Smooth muscle cell (in vitro differentiated cells): Measurements from ENCODE around the gene PRKCE. TPM values are rescaled to one million over a fixed set of nuclear protein-coding genes. Genes with fewer than 3 reads are reported as not detected.

Source experiments
- DNase-seq: peaks from one replicate; lab custom pipeline; 2025; ENCODE audit not compliant: unreplicated experiment; lab: John Stamatoyannopoulos, UW
- H2AFZ ChIP-seq: fragments of 200-600 bp; sonication (generic); 2 replicates; pipeline ENCODE4 v1.6.0; 2016; ENCODE audit warnings: antibody characterized with exemption, low read depth, mild to moderate bottlenecking
- H3F3A ChIP-seq: fragments of 200-600 bp; sonication (generic); 2 replicates; pipeline ENCODE4 v1.6.0; 2017; ENCODE audit warnings: antibody characterized with exemption, low read depth
- H3K27ac ChIP-seq: fragments of 200-600 bp; sonication (generic); 2 replicates; pipeline ENCODE4 v1.5.1; 2016; ENCODE audit warnings: low read depth, mild to moderate bottlenecking
- H3K27me3 ChIP-seq: fragments of 200-600 bp; sonication (generic); 2 replicates; pipeline ENCODE4 v1.6.1; 2016; ENCODE audit warnings: low read depth, mild to moderate bottlenecking
- H3K36me3 ChIP-seq: fragments of 200-600 bp; sonication (generic); 2 replicates; pipeline ENCODE4 v1.5.1; 2016; ENCODE audit warnings: low read depth
- H3K4me1 ChIP-seq: fragments of 200-600 bp; sonication (generic); 2 replicates; pipeline ENCODE4 v1.5.1; 2016; ENCODE audit warnings: low read depth
- H3K4me2 ChIP-seq: fragments of 200-600 bp; sonication (generic); 2 replicates; pipeline ENCODE4 v1.6.0; 2016; ENCODE audit warnings: mild to moderate bottlenecking
- H3K4me3 ChIP-seq: fragments of 200-600 bp; sonication (generic); 2 replicates; pipeline ENCODE4 v1.5.1; 2016; ENCODE audit warnings: mild to moderate bottlenecking
- H3K79me2 ChIP-seq: fragments of 200-600 bp; sonication (generic); 2 replicates; pipeline ENCODE4 v1.6.0; 2016; ENCODE audit warnings: low read depth, mild to moderate bottlenecking
- H3K9ac ChIP-seq: fragments of 200-600 bp; sonication (generic); 2 replicates; pipeline ENCODE4 v1.6.0; 2016; ENCODE audit warnings: low read depth
- H3K9me3 ChIP-seq: fragments of 200-600 bp; sonication (generic); replicated peaks from 2 replicates; pipeline ENCODE4 v1.5.1; 2016; ENCODE audit warnings: low read depth
- H4K20me1 ChIP-seq: fragments of 200-600 bp; sonication (generic); 2 replicates; pipeline ENCODE4 v1.6.0; 2016; ENCODE audit warnings: low read depth
- WGBS: methylation state at CpG from one replicate; pipeline ENCODE4 v1.1.7; 2016; ENCODE audit warnings: low lambda C conversion rate; 5-methylcytosine and 5-hydroxymethylcytosine counted together
- polyA plus RNA-seq: library from polyadenylated mRNA; unstranded; fragments of >200 nt; fragmentation: Nextera tagmentation; extraction: Ambion mirVana; gene quantifications from 2 replicates; pipeline ENCODE4 v1.2.1, GENCODE V29; 2016
- total RNA-seq: library from RNA; depleted of rRNA; stranded (reverse); fragments of >200 nt; gene quantifications from 2 replicates; pipeline ENCODE4 v1.2.3, GENCODE V29; 2014
- TF ChIP-seq, protein P1 (sequence below): fragments of 200-600 bp; sonication (generic); IDR thresholded peaks from 2 replicates; pipeline ENCODE4 v1.5.1; 2017; ENCODE audit warnings: borderline replicate concordance, mild to moderate bottlenecking, antibody characterized with exemption; ENCODE audit not compliant: insufficient read depth, poor library complexity, severe bottlenecking

PRKCE gene
- total and polyA plus RNA-seq, 2 experiments from 2014 or later = 20.6 to 29.1 TPM

DNA sequence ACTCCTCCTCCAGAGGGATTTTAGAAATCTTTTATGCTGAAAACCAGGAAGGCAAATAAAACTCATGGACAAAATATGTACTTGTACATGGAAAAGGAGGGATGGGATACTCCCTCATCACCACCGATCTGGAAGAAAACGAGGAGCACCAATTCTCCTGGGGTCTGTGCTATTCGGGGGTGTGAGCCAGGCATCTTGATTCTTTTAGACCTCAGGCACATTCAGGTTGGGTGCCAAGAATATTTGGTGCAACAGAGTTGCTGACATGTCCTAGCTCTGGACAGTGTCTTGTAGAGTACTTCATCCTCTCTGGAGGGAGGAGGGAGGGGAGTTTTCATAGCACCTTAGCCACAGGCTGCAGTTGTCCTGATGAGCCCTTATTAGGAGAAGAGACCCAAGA is 163.0 kb downstream of the PRKCE start:
- H3K79me2 ChIP-seq = peaks cover 30% of the 10 kb centered on the region
- no peak overlapping the region for H3K27ac ChIP-seq
- H3K27me3 ChIP-seq = no peaks in the 10 kb centered on the region
- peaks cover 10% of the 10 kb centered on the region for H3F3A ChIP-seq
- no peak overlapping the region for H3K9ac ChIP-seq
- no peak for DNase-seq
- no peaks in the 10 kb centered on the region for H3K36me3 ChIP-seq
- WGBS = 79% methylated on average over 3 of the region's 3 CpGs
- peaks cover 88% of the 10 kb centered on the region for H4K20me1 ChIP-seq
- no peak overlapping the region for H2AFZ ChIP-seq
- H3K9me3 ChIP-seq = no peaks in the 10 kb centered on the region
- TF ChIP-seq, protein P1, sequence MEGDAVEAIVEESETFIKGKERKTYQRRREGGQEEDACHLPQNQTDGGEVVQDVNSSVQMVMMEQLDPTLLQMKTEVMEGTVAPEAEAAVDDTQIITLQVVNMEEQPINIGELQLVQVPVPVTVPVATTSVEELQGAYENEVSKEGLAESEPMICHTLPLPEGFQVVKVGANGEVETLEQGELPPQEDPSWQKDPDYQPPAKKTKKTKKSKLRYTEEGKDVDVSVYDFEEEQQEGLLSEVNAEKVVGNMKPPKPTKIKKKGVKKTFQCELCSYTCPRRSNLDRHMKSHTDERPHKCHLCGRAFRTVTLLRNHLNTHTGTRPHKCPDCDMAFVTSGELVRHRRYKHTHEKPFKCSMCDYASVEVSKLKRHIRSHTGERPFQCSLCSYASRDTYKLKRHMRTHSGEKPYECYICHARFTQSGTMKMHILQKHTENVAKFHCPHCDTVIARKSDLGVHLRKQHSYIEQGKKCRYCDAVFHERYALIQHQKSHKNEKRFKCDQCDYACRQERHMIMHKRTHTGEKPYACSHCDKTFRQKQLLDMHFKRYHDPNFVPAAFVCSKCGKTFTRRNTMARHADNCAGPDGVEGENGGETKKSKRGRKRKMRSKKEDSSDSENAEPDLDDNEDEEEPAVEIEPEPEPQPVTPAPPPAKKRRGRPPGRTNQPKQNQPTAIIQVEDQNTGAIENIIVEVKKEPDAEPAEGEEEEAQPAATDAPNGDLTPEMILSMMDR = no peak
- no peak overlapping the region for H3K4me3 ChIP-seq
- H3K4me1 ChIP-seq = peaks cover 25% of the 10 kb centered on the region
- H3K4me2 ChIP-seq = no peak overlapping the region

DNA sequence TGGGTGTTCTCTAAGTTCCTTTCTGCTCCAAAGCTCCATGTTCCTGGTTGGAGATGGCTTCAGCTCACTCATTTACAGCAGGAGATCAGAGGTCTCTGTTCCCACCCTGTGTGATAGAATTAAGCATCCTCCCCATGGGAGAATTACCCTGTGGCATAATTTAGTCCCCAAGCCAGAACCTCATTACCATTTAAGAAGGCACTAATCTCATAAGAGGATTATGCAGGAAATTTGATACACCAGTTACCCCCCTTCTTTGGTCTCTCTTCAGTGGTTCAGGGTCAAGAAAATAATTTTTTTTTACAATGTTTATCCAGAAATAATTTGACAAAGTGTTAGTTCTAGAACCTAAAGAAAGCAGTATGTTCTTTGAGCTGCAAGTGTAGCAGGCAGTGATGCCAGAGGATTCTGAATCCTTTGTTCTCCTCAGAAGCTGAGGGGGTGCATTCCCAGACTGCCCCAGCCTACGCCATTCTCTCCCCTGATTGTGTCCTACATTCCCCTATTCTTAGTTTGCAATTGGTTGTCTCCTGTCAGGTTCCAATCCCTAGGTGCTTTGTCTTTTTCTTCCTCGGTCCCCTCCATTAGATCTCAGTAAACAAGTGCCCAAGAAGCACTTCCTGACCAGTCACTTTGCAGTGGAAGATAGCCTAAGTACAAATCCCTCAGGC is 163.6 kb downstream of the PRKCE start:
- Histone ChIP-seq H3F3A (peaks cover 10% of the 10 kb centered on the region), H3K4me3 (no peak overlapping the region), H3K27ac (no peak overlapping the region), H3K4me1 (peaks cover 25% of the 10 kb centered on the region), H3K9me3 (no peaks in the 10 kb centered on the region), H3K9ac (no peak overlapping the region), H3K4me2 (no peak overlapping the region), H4K20me1 (peaks cover 87% of the 10 kb centered on the region), H3K36me3 (no peaks in the 10 kb centered on the region), H2AFZ (no peak overlapping the region), H3K27me3 (no peaks in the 10 kb centered on the region), H3K79me2 (peaks cover 36% of the 10 kb centered on the region)
- no peak for DNase-seq
- 74% methylated on average over 2 of the region's 2 CpGs for WGBS
- TF ChIP-seq, protein P1 = no peak

DNA sequence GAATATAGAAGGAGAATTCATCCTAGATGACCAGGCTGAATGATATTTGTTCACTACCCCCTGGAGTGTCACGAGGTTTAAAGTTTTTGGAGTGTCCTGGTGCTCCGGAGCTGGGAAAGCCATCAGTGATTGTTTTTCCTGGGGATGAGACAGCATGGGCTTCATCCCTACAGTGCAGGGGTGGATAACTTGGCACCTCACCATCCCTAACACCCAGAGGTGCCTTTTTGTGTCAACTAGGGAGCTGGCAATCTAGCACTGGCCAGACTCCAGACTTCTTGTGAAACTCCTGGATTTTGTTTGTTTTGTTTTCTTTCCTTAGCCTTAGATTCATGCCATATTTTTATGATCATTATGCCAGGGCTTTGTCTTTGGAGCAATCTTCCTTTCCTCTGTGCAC is 164.8 kb downstream of the PRKCE start:
- H3K36me3 ChIP-seq = no peaks in the 10 kb centered on the region
- H4K20me1 ChIP-seq = peaks cover 84% of the 10 kb centered on the region
- H3K79me2 ChIP-seq = peaks cover 33% of the 10 kb centered on the region
- no peaks in the 10 kb centered on the region for H3K27me3 ChIP-seq
- H3K4me3 ChIP-seq = no peak overlapping the region
- H3K4me2 ChIP-seq = no peak overlapping the region
- peaks cover 10% of the 10 kb centered on the region for H3F3A ChIP-seq
- TF ChIP-seq, protein P1 = no peak
- no peak overlapping the region for H3K9ac ChIP-seq
- 84% methylated on average over 2 of the region's 2 CpGs for WGBS
- no peak for DNase-seq
- no peak overlapping the region for H3K27ac ChIP-seq
- H3K4me1 ChIP-seq = peaks cover 25% of the 10 kb centered on the region
- no peak overlapping the region for H2AFZ ChIP-seq
- H3K9me3 ChIP-seq = no peaks in the 10 kb centered on the region

DNA sequence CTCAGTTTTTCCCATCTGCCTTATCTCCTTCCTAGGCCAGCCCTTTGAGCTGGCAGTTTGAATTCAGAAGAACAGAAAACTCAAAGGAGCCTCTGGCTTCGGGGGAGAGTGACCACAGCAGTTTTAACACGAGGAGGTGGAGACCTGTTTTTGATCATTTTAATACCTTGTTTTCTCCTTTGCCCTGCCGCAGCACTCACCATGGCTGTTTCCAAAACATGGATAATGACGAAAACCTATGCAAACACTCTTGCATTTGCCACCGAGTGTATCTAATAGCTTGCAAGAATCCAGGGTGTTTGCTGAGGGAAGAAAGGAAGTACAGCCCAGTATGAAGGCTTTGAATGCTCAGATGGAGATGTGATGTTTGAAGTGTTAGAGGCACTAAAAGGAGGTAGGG is 167.1 kb downstream of the PRKCE start:
- H3K4me3 ChIP-seq = no peak overlapping the region
- no peaks in the 10 kb centered on the region for H3K27me3 ChIP-seq
- H3K27ac ChIP-seq = no peak overlapping the region
- H3F3A ChIP-seq = no peaks in the 10 kb centered on the region
- H3K9ac ChIP-seq = no peak overlapping the region
- TF ChIP-seq, protein P1 = no peak
- no peaks in the 10 kb centered on the region for H3K9me3 ChIP-seq
- no peak overlapping the region for H3K4me2 ChIP-seq
- no peaks in the 10 kb centered on the region for H3K36me3 ChIP-seq
- no peak for DNase-seq
- peaks cover 34% of the 10 kb centered on the region for H3K79me2 ChIP-seq
- H4K20me1 ChIP-seq = peaks cover 84% of the 10 kb centered on the region
- no peak overlapping the region for H2AFZ ChIP-seq
- peaks cover 11% of the 10 kb centered on the region for H3K4me1 ChIP-seq
- 35% methylated on average over 5 of the region's 5 CpGs for WGBS
